ENCODE measurements around the gene ABHD8. TPM values are rescaled to one million over a fixed set of nuclear protein-coding genes. Genes with fewer than 3 reads are reported as not detected.
A peak's percentile ranks its signal among the peaks of the same experiment; 100 is the strongest.

Gene ABHD8
- total RNA-seq, 4 donors from 2014 or later = 12.2 to 25.0 (median 19.8) TPM

DNA sequence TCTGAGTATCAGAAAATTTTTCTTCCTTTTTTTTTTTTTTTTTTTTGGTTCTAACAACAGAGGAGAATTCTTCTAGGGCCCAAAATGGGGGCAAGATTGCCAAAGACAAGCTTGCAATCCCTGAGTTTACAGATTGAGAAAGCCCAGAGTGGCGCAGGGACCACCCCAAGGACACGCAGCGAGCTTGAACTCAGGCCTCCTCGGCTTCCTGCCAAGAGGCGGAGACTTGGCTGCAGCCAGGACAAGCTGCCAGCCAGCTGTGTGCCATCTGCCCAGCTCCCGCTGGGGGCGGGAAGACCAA lies 1.9 kb upstream of the ABHD8 start:
- intact Hi-C loops (cut with DNase I; ENCODE audit: low total_unique reads) = loop anchor here (1.0 kb wide), 3 partner anchors 38 to 230 kb away; partner anchors contain the start of genes BABAM1, HAUS8 and MYO9B
- peak overlapping the region; percentile 92 to 94 (median 94) for H3K27ac ChIP-seq
- peaks cover 38 to 47% of the 10 kb centered on the region in 2 donors for H3K4me1 ChIP-seq
- TF ChIP-seq POLR2A (IDR thresholded peaks at IDR 0.05) = no peak
- TF ChIP-seq, protein P1, sequence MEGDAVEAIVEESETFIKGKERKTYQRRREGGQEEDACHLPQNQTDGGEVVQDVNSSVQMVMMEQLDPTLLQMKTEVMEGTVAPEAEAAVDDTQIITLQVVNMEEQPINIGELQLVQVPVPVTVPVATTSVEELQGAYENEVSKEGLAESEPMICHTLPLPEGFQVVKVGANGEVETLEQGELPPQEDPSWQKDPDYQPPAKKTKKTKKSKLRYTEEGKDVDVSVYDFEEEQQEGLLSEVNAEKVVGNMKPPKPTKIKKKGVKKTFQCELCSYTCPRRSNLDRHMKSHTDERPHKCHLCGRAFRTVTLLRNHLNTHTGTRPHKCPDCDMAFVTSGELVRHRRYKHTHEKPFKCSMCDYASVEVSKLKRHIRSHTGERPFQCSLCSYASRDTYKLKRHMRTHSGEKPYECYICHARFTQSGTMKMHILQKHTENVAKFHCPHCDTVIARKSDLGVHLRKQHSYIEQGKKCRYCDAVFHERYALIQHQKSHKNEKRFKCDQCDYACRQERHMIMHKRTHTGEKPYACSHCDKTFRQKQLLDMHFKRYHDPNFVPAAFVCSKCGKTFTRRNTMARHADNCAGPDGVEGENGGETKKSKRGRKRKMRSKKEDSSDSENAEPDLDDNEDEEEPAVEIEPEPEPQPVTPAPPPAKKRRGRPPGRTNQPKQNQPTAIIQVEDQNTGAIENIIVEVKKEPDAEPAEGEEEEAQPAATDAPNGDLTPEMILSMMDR (IDR thresholded peaks at IDR 0.05 in 4 of 5, conservative IDR thresholded peaks at IDR 0.05 in 1 of 5) = no peak
- no peaks in the 10 kb centered on the region for H3K36me3 ChIP-seq
- ATAC-seq = no peak
- no peaks in the 10 kb centered on the region for H3K27me3 ChIP-seq
- peak overlapping the region; percentile 64 to 83 (median 72) for H3K4me3 ChIP-seq
- H3K9me3 ChIP-seq = no peaks in the 10 kb centered on the region
- in situ Hi-C loops (cut with MboI; ENCODE audit: low sequenced_read_pairs in 4 of 4) = no loop called here
- DNase-seq = no peak

GRCh38 chr19:17304386-17305215 lies 1.4 kb upstream of the ABHD8 start:
- H3K4me3 ChIP-seq = peak overlapping the region; percentile 64 to 83 (median 72)
- in situ Hi-C loops (cut with MboI; ENCODE audit: low sequenced_read_pairs in 4 of 4) = no loop called here

DNA sequence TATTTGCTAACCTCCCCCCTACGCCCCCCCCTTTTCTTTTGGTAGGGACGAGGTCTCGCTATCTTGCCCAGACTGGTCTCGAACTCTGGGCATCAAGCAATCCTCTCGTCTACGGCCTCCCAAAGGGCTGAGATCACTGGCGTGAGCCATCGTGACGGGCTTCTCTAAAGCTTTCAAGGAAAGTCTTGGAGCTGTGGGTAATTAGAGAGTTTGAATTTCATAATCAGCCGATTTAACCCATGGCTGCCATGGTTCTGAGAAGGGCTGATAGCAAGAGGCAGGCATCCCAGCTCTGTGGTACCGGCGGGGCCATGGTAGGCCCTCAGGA lies 679 bp upstream of the ABHD8 start:
- no peak for DNase-seq
- H3K4me1 ChIP-seq = peaks cover 35 to 42% of the 10 kb centered on the region in 2 donors
- intact Hi-C loops (cut with DNase I; ENCODE audit: low total_unique reads) = loop anchor here (1.0 kb wide), 2 partner anchors 43 to 89 kb away; partner anchors contain the start of gene USE1

More at GRCh38 chr19:17304386-17305215, 1.4 kb upstream of the ABHD8 start:
- peak overlapping the region; percentile 92 to 94 (median 94) for H3K27ac ChIP-seq
- H3K9me3 ChIP-seq = no peaks in the 10 kb centered on the region
- no peaks in the 10 kb centered on the region for H3K36me3 ChIP-seq
- no peak for TF ChIP-seq POLR2A (IDR thresholded peaks at IDR 0.05)
- TF ChIP-seq, protein P1 (IDR thresholded peaks at IDR 0.05 in 4 of 5, conservative IDR thresholded peaks at IDR 0.05 in 1 of 5) = no peak
- H3K4me1 ChIP-seq = peaks cover 35 to 42% of the 10 kb centered on the region in 2 donors
- no peak for ATAC-seq
- DNase-seq = no peak
- H3K27me3 ChIP-seq = no peaks in the 10 kb centered on the region
- intact Hi-C loops (cut with DNase I; ENCODE audit: low total_unique reads) = loop anchor here (1.0 kb wide), 3 partner anchors 37 to 229 kb away; partner anchors contain the start of genes BABAM1, HAUS8 and MYO9B

DNA sequence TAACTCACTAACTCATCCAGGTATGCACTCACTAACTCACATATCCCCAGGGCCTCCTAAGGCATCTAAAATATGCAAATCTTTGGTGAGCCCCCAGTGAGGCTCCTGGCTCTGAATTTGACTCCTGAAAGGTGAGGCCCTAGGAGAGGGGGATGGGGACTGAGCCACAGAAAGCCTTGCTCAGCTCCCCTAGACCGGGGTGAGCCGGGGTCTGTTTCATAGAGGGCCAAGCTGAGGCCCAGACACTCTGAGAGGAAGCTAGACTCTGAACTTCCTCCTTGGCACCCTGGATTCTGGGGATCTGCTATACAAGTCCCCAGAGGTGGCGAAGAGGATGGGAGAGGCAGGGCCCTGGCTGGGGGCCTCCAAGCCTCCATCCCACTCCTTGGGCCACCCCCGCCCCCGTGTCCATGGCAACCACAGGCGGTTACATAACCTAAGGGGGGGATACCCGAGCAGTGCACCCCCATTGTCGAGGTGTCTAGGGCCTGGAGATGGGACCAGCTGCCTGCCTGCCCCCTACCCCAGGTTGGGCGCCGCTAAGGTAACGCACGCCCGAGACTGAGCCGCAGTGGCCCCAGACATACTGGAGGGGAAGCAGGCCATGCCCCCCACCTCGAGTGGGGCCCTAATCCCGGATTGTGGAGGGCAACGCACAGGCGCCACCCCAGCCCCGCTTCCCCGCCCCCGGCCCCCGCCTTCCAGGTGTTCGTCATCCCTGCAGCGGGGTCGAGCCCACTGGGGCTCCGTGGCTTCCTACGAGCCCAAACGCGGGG lies 646 bp downstream of the ABHD8 start:
- H3K4me3 ChIP-seq = peak overlapping the region; percentile 86 to 93 (median 86)
- H3K9me3 ChIP-seq = no peaks in the 10 kb centered on the region
- peaks cover 35 to 42% of the 10 kb centered on the region in 2 donors for H3K4me1 ChIP-seq
- in situ Hi-C loops (cut with MboI; ENCODE audit: low sequenced_read_pairs in 4 of 4) = no loop called here
- H3K27me3 ChIP-seq = no peaks in the 10 kb centered on the region
- no peak for ATAC-seq
- TF ChIP-seq, protein P1 (IDR thresholded peaks at IDR 0.05 in 4 of 5, conservative IDR thresholded peaks at IDR 0.05 in 1 of 5) = no peak
- TF ChIP-seq POLR2A (IDR thresholded peaks at IDR 0.05) = no peak
- no peak for DNase-seq
- H3K36me3 ChIP-seq = no peaks in the 10 kb centered on the region
- intact Hi-C loops (cut with DNase I; ENCODE audit: low total_unique reads) = loop anchor here (1.0 kb wide), 2 partner anchors 41 to 87 kb away; partner anchors contain the start of gene USE1
- peak overlapping the region; percentile 92 to 94 (median 94) for H3K27ac ChIP-seq

More for the DNA sequence above, 679 bp upstream of the ABHD8 start:
- Histone ChIP-seq H3K27ac (peak overlapping the region; percentile 92 to 94 (median 94)), H3K36me3 (no peaks in the 10 kb centered on the region), H3K27me3 (no peaks in the 10 kb centered on the region), H3K4me3 (peak overlapping the region in 3 of 4 donors; percentile 86), H3K9me3 (no peaks in the 10 kb centered on the region)
- TF ChIP-seq, protein P1 (IDR thresholded peaks at IDR 0.05 in 4 of 5, conservative IDR thresholded peaks at IDR 0.05 in 1 of 5) = no peak
- TF ChIP-seq POLR2A (IDR thresholded peaks at IDR 0.05) = no peak
- in situ Hi-C loops (cut with MboI; ENCODE audit: low sequenced_read_pairs in 4 of 4) = no loop called here
- no peak for ATAC-seq
